HepG2 (cell line): ENCODE data around the gene PACRGL. TPM values are rescaled to one million over a fixed set of nuclear protein-coding genes. Genes with fewer than 3 reads are reported as not detected.

Experiments
- HMGXB3 ChIP-seq: sonication (generic); formaldehyde crosslinking; IDR thresholded peaks from 2 replicates; pipeline ENCODE4 v1.4.0; 2020; ENCODE audit warnings: missing genetic modification reagents, borderline replicate concordance
- PRDM15 ChIP-seq: sonication (generic); formaldehyde crosslinking; IDR thresholded peaks from 2 replicates; pipeline ENCODE4 v1.4.0; 2020; ENCODE audit warnings: missing genetic modification reagents
- RXRA ChIP-seq: sonication (generic); formaldehyde crosslinking; IDR thresholded peaks from 2 replicates; pipeline ENCODE4 v1.5.1; 2020; ENCODE audit warnings: missing genetic modification reagents
- TOE1 ChIP-seq: sonication (generic); formaldehyde crosslinking; IDR thresholded peaks from 2 replicates; pipeline ENCODE4 v1.4.0; 2020; ENCODE audit warnings: mild to moderate bottlenecking, missing genetic modification reagents
- polyA plus RNA-seq, 8 experiments: library from polyadenylated mRNA; depleted of rRNA in 3 of 8; stranded (reverse) in 7 of 8; unstranded in 1 of 8; fragments of >200 nt; fragmentation: Illumina TruSeq in 4 of 8; extraction: Trizol in 4 of 8; gene quantifications; 2 replicates each; pipeline versions ENCODE4 v1.2.1 to v1.2.3, GENCODE V29; 2011 to 2016; ENCODE audit warnings: low read depth in 4 of 8, missing spikeins in 1 of 8, mixed read lengths in 1 of 8; ENCODE audit not compliant: insufficient read depth in 1 of 8
- total RNA-seq, 5 experiments: library from RNA; depleted of rRNA; stranded (reverse); fragments of >200 nt; fragmentation: Illumina TruSeq; extraction: Trizol; gene quantifications; 2 replicates each; pipeline ENCODE4 v1.2.3, GENCODE V29; 2016; ENCODE audit warnings: low read depth in 1 of 5

The PACRGL gene
- total and polyA plus RNA-seq, 2 of the 13 experiments (the other 11 are each of a cell fraction or from before 2014, with no cell fraction given) = 5.8 to 15.1 TPM

- no peak for TF ChIP-seq PRDM15 (CRISPR knock-in tag)
- no peak for TF ChIP-seq TOE1 (CRISPR knock-in tag)
- no peak for TF ChIP-seq RXRA (CRISPR knock-in tag)
- TF ChIP-seq HMGXB3 (CRISPR knock-in tag) = no peak
These were observed 34.0 kb upstream of the PACRGL start (continued) for GRCh38 chr4:20666012-20666860.
